Measurements from ENCODE around the gene HS3ST1. TPM values are rescaled to one million over a fixed set of nuclear protein-coding genes. Genes with fewer than 3 reads are reported as not detected.

HS3ST1 gene
- total and polyA plus RNA-seq, 9 donors: 10.1 to 64.7 (median 35.9) TPM

- H3K27me3 ChIP-seq: no peaks in the 10 kb centered on the region
- 70 to 80% (median 80%) methylated on average over 4 of the region's 4 CpGs for WGBS, 3 donors
- TF ChIP-seq POLR2A (IDR thresholded peaks at IDR 0.05) (no peak), EP300 (IDR thresholded peaks at IDR 0.05) (no peak)
- intact Hi-C loops (cut with DNase I): loop anchor here in 1 of 4 donors (10.0 kb wide), 2 partner anchors 47 to 117 kb away; no protein-coding TSS in a partner anchor
- H3K9me3 ChIP-seq: no peaks in the 10 kb centered on the region
- no peak for DNase-seq
- no peaks in the 10 kb centered on the region for H3K36me3 ChIP-seq
- no peak overlapping the region for H3K27ac ChIP-seq
- H3K4me3 ChIP-seq: no peak overlapping the region
- H3K4me1 ChIP-seq (ENCODE audit: insufficient read depth): peaks cover 39% of the 10 kb centered on the region
Measured at GRCh38 chr4:11412211-11412610, 16.5 kb downstream of the HS3ST1 start.

- 56 to 64% (median 58%) methylated on average over 1 of the region's 1 CpG for WGBS, 3 donors
- intact Hi-C loops (cut with DNase I): loop anchor here in 1 of 4 donors (10.0 kb wide), 2 partner anchors 45 to 115 kb away; no protein-coding TSS in a partner anchor
Measured at GRCh38 chr4:11409632-11410031, 19.1 kb downstream of the HS3ST1 start.

GRCh38 chr4:11408233-11408967 lies 20.3 kb downstream of the HS3ST1 start:
- peak overlapping the region in 1 of 2 donors; percentile 5 for H3K27ac ChIP-seq
- H3K9me3 ChIP-seq: no peaks in the 10 kb centered on the region
- H3K27me3 ChIP-seq: no peaks in the 10 kb centered on the region

More at GRCh38 chr4:11409632-11410031, 19.1 kb downstream of the HS3ST1 start:
- H3K9me3 ChIP-seq: no peaks in the 10 kb centered on the region
- TF ChIP-seq EP300 (IDR thresholded peaks at IDR 0.05) (no peak), CTCF (IDR thresholded peaks at IDR 0.05) (no peak)
- H3K36me3 ChIP-seq: no peaks in the 10 kb centered on the region
- H3K4me3 ChIP-seq: no peak overlapping the region
- DNase-seq: no peak
- H3K27ac ChIP-seq: no peak overlapping the region
- H3K4me1 ChIP-seq (ENCODE audit: insufficient read depth): peaks cover 35% of the 10 kb centered on the region
- no peaks in the 10 kb centered on the region for H3K27me3 ChIP-seq

GRCh38 chr4:11407551-11407950 lies 21.1 kb downstream of the HS3ST1 start:
- intact Hi-C loops (cut with DNase I): no loop called here
- TF ChIP-seq CTCF (IDR thresholded peaks at IDR 0.05) (no peak), EP300 (IDR thresholded peaks at IDR 0.05) (no peak), POLR2A (IDR thresholded peaks at IDR 0.05) (no peak)
- no peak for DNase-seq
- H3K9me3 ChIP-seq: no peaks in the 10 kb centered on the region
- H3K27ac ChIP-seq: no peak overlapping the region
- no peaks in the 10 kb centered on the region for H3K27me3 ChIP-seq
- peaks cover 30% of the 10 kb centered on the region for H3K4me1 ChIP-seq (ENCODE audit: insufficient read depth)
- no peak overlapping the region for H3K4me3 ChIP-seq
- no peaks in the 10 kb centered on the region for H3K36me3 ChIP-seq
- 61 to 71% (median 65%) methylated on average over 3 of the region's 3 CpGs for whole genome bisulfite sequencing, 3 donors

More at GRCh38 chr4:11408233-11408967, 20.3 kb downstream of the HS3ST1 start:
- TF ChIP-seq EP300 (IDR thresholded peaks at IDR 0.05): no peak
- no peak for TF ChIP-seq CTCF (IDR thresholded peaks at IDR 0.05)
- TF ChIP-seq POLR2A (IDR thresholded peaks at IDR 0.05): no peak
- 44 to 65% (median 50%) methylated on average over 5 of the region's 5 CpGs for WGBS, 3 donors
- Histone ChIP-seq H3K4me3 (no peak overlapping the region), H3K4me1 (ENCODE audit: insufficient read depth) (peaks cover 30% of the 10 kb centered on the region), H3K36me3 (no peaks in the 10 kb centered on the region)
- no peak for DNase-seq
- intact Hi-C loops (cut with DNase I): no loop called here

GRCh38 chr4:11404431-11404830 lies 24.3 kb downstream of the HS3ST1 start:
- intact Hi-C loops (cut with DNase I): no loop called here
- peaks cover 24% of the 10 kb centered on the region for H3K4me1 ChIP-seq (ENCODE audit: insufficient read depth)
- no peaks in the 10 kb centered on the region for H3K27me3 ChIP-seq
- 83 to 90% (median 84%) methylated on average over 2 of the region's 2 CpGs for WGBS, 3 donors
- no peak overlapping the region for H3K27ac ChIP-seq
- no peak for DNase-seq
- peaks cover 3% of the 10 kb centered on the region for H3K36me3 ChIP-seq
- no peaks in the 10 kb centered on the region for H3K9me3 ChIP-seq
- TF ChIP-seq EP300 (IDR thresholded peaks at IDR 0.05) (no peak), CTCF (IDR thresholded peaks at IDR 0.05) (no peak), POLR2A (IDR thresholded peaks at IDR 0.05) (no peak)
- no peak overlapping the region for H3K4me3 ChIP-seq

All from ovary (tissue), 9 donors.